B cell (primary cell): Measurements from ENCODE around the gene ANKRD33B. TPM values are rescaled to one million over a fixed set of nuclear protein-coding genes. Genes with fewer than 3 reads are reported as not detected.

Experiments used
- ATAC-seq: fragments of 200-7000 bp; cut with Tn5 transposase; one replicate; pipeline ENCODE4 v1.10.0; 2021; ENCODE audit warnings: low read depth, mild to moderate bottlenecking, moderate number of reproducible peaks, moderate library complexity
- CTCF ChIA-PET: fragments of 350-600 bp; sonication (Branson Sonifier 250); formaldehyde crosslinking; loops from one replicate; lab custom pipeline; 2021; ENCODE audit warnings: antibody characterized with exemption, inconsistent platforms; lab: Charles Lee
- POLR2A ChIA-PET: fragments of 350-600 bp; sonication (Branson Sonifier 250); formaldehyde crosslinking; loops from one replicate; lab custom pipeline; 2021; ENCODE audit warnings: antibody characterized with exemption; lab: Charles Lee
- DNase-seq: peaks from one replicate; pipeline ENCODE4 v3.0.0; 2013
- H2AFZ ChIP-seq: 2 replicates; pipeline ENCODE4 v1.6.1; 2012; ENCODE audit warnings: mild to moderate bottlenecking, low read depth, low read length; ENCODE audit not compliant: insufficient read depth, poor library complexity, severe bottlenecking
- H3K27ac ChIP-seq, 2 donors: 1 replicate in 1 of 2; 2 replicates in 1 of 2; pipeline ENCODE4 v1.5.1; 2012 to 2013; ENCODE audit warnings: low read length in 2 of 2, mild to moderate bottlenecking in 2 of 2, moderate library complexity in 1 of 2
- H3K27me3 ChIP-seq, 4 experiments: fragments of 200-600 bp in 1 of 4; sonication (generic) in 1 of 4; replicated peaks in 1 of 4; 1 replicate in 2 of 4; 2 replicates in 2 of 4; pipeline versions ENCODE4 v1.6.1 to v1.7.0; 2013 to 2016; ENCODE audit warnings: low read length in 3 of 4, mild to moderate bottlenecking in 2 of 4, mixed read lengths in 1 of 4, moderate library complexity in 1 of 4; ENCODE audit not compliant: insufficient read depth in 4 of 4, control insufficient read depth in 3 of 4; ENCODE audit errors: control extremely low read depth in 1 of 4
- H3K36me3 ChIP-seq, 2 experiments: replicated peaks in 1 of 2; 1 replicate in 1 of 2; 2 replicates in 1 of 2; pipeline versions ENCODE4 v1.6.1 to v1.7.1; 2013; ENCODE audit warnings: low read length in 1 of 2; ENCODE audit not compliant: insufficient read depth in 2 of 2, control insufficient read depth in 1 of 2; ENCODE audit errors: control extremely low read depth in 1 of 2, extremely low read depth in 1 of 2
- H3K4me1 ChIP-seq, 2 donors: fragments of 200-600 bp in 1 of 2; sonication (generic) in 1 of 2; 1 replicate in 1 of 2; 2 replicates in 1 of 2; pipeline versions ENCODE4 v1.5.1 to v1.6.1; 2013 to 2017; ENCODE audit warnings: low read length in 2 of 2; ENCODE audit not compliant: control insufficient read depth in 2 of 2, insufficient read depth in 2 of 2
- H3K4me2 ChIP-seq: replicated peaks from 2 replicates; pipeline ENCODE3; 2012; ENCODE audit warnings: mild to moderate bottlenecking, low read depth, low read length; ENCODE audit not compliant: poor library complexity, severe bottlenecking
- H3K4me3 ChIP-seq, 5 experiments: fragments of 200-600 bp in 1 of 5; sonication (generic) in 1 of 5; 1 replicate in 3 of 5; 2 replicates in 2 of 5; pipeline versions ENCODE4 v1.5.1 to v1.7.0; 2011 to 2016; ENCODE audit warnings: low read length in 4 of 5, mild to moderate bottlenecking in 4 of 5, low read depth in 2 of 5, control low read depth in 1 of 5, moderate library complexity in 1 of 5; ENCODE audit not compliant: insufficient read depth in 1 of 5; ENCODE audit errors: control extremely low read depth in 1 of 5, extremely low read depth in 1 of 5
- H3K79me2 ChIP-seq: fragments of 200-600 bp; sonication (generic); one replicate; pipeline ENCODE4 v1.6.0; 2016; ENCODE audit warnings: low read length; ENCODE audit not compliant: control insufficient read depth, insufficient read depth
- H3K9ac ChIP-seq: fragments of 200-600 bp; sonication (generic); 2 replicates; pipeline ENCODE4 v1.6.1; 2017; ENCODE audit warnings: mild to moderate bottlenecking, low read length, moderate library complexity
- H3K9me3 ChIP-seq, 3 donors: one replicate each; pipeline versions ENCODE4 v1.6.1 to v1.7.1; 2013; ENCODE audit warnings: low read length in 2 of 3; ENCODE audit not compliant: control insufficient read depth in 2 of 3, insufficient read depth in 1 of 3; ENCODE audit errors: control extremely low read depth in 1 of 3
- H4K20me1 ChIP-seq: 2 replicates; pipeline ENCODE4 v1.6.0; 2012; ENCODE audit warnings: mild to moderate bottlenecking, low read length; ENCODE audit not compliant: insufficient read depth, control insufficient read depth, poor library complexity, severe bottlenecking
- H3K27ac Mint-ChIP-seq: one replicate; pipeline ENCODE4 v1.8.0; 2021; ENCODE audit warnings: mixed read lengths
- H3K27me3 Mint-ChIP-seq: one replicate; pipeline ENCODE4 v1.8.0; 2021; ENCODE audit warnings: mixed read lengths
- H3K4me1 Mint-ChIP-seq: one replicate; pipeline ENCODE4 v1.8.0; 2021; ENCODE audit warnings: mixed read lengths
- H3K4me3 Mint-ChIP-seq: one replicate; pipeline ENCODE4 v1.8.0; 2021; ENCODE audit warnings: mixed read lengths
- H3K9me3 Mint-ChIP-seq: one replicate; pipeline ENCODE4 v1.8.0; 2022; ENCODE audit warnings: mixed read lengths; ENCODE audit not compliant: insufficient read depth
- EZH2 ChIP-seq: IDR thresholded peaks from 2 replicates; pipeline ENCODE4 v1.6.1; 2012; ENCODE audit warnings: borderline replicate concordance, low read depth, mild to moderate bottlenecking, moderate library complexity, low read length; ENCODE audit not compliant: insufficient read depth, poor library complexity, severe bottlenecking
- WGBS: methylation state at CpG from one replicate; pipeline ENCODE4 v1.1.5; 2013; ENCODE audit warnings: missing lambda C conversion rate; ENCODE audit not compliant: insufficient coverage; 5-methylcytosine and 5-hydroxymethylcytosine counted together
- intact Hi-C: fragments of 100-400 bp; cut with micrococcal nuclease; formaldehyde crosslinking; loops from one replicate; pipeline ENCODE4 v1.10.0; 2022
- polyA plus RNA-seq: library from polyadenylated mRNA; depleted of rRNA; stranded (reverse); fragments of >200 nt; gene quantifications from 2 replicates; pipeline ENCODE4 v1.2.3, GENCODE V29; 2012
- total RNA-seq, 2 donors: library from RNA; stranded (reverse); fragments of 120-200 nt in 1 of 2; gene quantifications; 1 replicate in 1 of 2; 2 replicates in 1 of 2; pipeline versions ENCODE4 v1.2.3 to v1.2.4, GENCODE V29; 2013 to 2022
- TF ChIP-seq, protein P1 (sequence below): fragments of 200-600 bp; IDR thresholded peaks from one replicate; pipeline ENCODE4 v1.8.0; 2022; ENCODE audit warnings: antibody characterized with exemption, mild to moderate bottlenecking

ANKRD33B gene
- total and polyA plus RNA-seq, 2 donors (not counting 1 experiment from before 2014, with no cell fraction given): 2.9 to 23.4 TPM

GRCh38 chr5:10685115-10685521 lies 121.2 kb downstream of the ANKRD33B start:
- H3K27ac ChIP-seq: no peak overlapping the region
- peaks cover 2 to 35% of the 10 kb centered on the region in 2 experiments for H3K36me3 ChIP-seq
- Mint-ChIP-seq H3K27me3 (no peaks in the 10 kb centered on the region), H3K9me3 (peaks cover 2% of the 10 kb centered on the region), H3K4me1 (peaks cover 15% of the 10 kb centered on the region), H3K27ac (no peak overlapping the region), H3K4me3 (peak overlapping the region; percentile 39)
- H3K4me1 ChIP-seq: peaks cover 0 to 5% of the 10 kb centered on the region in 2 donors
- no peaks in the 10 kb centered on the region for H3K79me2 ChIP-seq
- no peak overlapping the region for H3K4me3 ChIP-seq
- TF ChIP-seq, protein P1, sequence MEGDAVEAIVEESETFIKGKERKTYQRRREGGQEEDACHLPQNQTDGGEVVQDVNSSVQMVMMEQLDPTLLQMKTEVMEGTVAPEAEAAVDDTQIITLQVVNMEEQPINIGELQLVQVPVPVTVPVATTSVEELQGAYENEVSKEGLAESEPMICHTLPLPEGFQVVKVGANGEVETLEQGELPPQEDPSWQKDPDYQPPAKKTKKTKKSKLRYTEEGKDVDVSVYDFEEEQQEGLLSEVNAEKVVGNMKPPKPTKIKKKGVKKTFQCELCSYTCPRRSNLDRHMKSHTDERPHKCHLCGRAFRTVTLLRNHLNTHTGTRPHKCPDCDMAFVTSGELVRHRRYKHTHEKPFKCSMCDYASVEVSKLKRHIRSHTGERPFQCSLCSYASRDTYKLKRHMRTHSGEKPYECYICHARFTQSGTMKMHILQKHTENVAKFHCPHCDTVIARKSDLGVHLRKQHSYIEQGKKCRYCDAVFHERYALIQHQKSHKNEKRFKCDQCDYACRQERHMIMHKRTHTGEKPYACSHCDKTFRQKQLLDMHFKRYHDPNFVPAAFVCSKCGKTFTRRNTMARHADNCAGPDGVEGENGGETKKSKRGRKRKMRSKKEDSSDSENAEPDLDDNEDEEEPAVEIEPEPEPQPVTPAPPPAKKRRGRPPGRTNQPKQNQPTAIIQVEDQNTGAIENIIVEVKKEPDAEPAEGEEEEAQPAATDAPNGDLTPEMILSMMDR: no peak
- TF ChIP-seq EZH2: no peak
- no peak overlapping the region for H3K9ac ChIP-seq
- H4K20me1 ChIP-seq: peaks cover 6% of the 10 kb centered on the region
- no peak overlapping the region for H2AFZ ChIP-seq
- no peak for ATAC-seq
- ChIA-PET POLR2A (no interaction called here), CTCF (interaction anchor here (1.0 to 1.5 kb wide), 3 partner anchors 9 to 232 kb away, joined by 3 to 6 read pairs (median 4); no protein-coding TSS in a partner anchor)
- 68% methylated on average over 3 of the region's 6 CpGs for WGBS
- intact Hi-C loops: no loop called here
- no peaks in the 10 kb centered on the region for H3K27me3 ChIP-seq
- no peak overlapping the region for H3K4me2 ChIP-seq
- H3K9me3 ChIP-seq: no peaks in the 10 kb centered on the region
- no peak for DNase-seq

- Mint-ChIP-seq H3K27me3 (no peaks in the 10 kb centered on the region), H3K4me3 (no peak overlapping the region), H3K27ac (no peak overlapping the region), H3K4me1 (peaks cover 15% of the 10 kb centered on the region), H3K9me3 (peaks cover 2% of the 10 kb centered on the region)
- ATAC-seq: no peak
- CTCF ChIA-PET: interaction anchor here (2.1 kb wide), 1 partner anchor 235 kb away, joined by 10 read pairs; no protein-coding TSS in a partner anchor
- 100% methylated on average over 1 of the region's 2 CpGs for WGBS
- H3K4me3 ChIP-seq: no peak overlapping the region
- POLR2A ChIA-PET: interaction anchor here (0.6 kb wide), 1 partner anchor 328 kb away, joined by 3 read pairs; no protein-coding TSS in a partner anchor
- H3K27me3 ChIP-seq: no peaks in the 10 kb centered on the region
- intact Hi-C loops: no loop called here
- no peaks in the 10 kb centered on the region for H3K79me2 ChIP-seq
- no peak overlapping the region for H3K4me2 ChIP-seq
- H3K9ac ChIP-seq: no peak overlapping the region
- no peak overlapping the region for H2AFZ ChIP-seq
- peaks cover 6% of the 10 kb centered on the region for H4K20me1 ChIP-seq
- no peak overlapping the region for H3K27ac ChIP-seq
- H3K4me1 ChIP-seq: peaks cover 0 to 5% of the 10 kb centered on the region in 2 donors
- peaks cover 2 to 20% of the 10 kb centered on the region in 2 experiments for H3K36me3 ChIP-seq
- TF ChIP-seq, protein P1: no peak
- TF ChIP-seq EZH2: no peak
- H3K9me3 ChIP-seq: no peaks in the 10 kb centered on the region
- DNase-seq: no peak
Observed at GRCh38 chr5:10686890-10687289, 123.0 kb downstream of the ANKRD33B start.
